Calu3 (cell line): Measurements from ENCODE around the gene UPF2. TPM values are rescaled to one million over a fixed set of nuclear protein-coding genes. Genes with fewer than 3 reads are reported as not detected.

Experiments
- BruUV-seq: library from RNA; stranded (reverse); fragments of 400-500 nt; replicated peaks from 2 replicates; lab custom pipeline; 2021; lab: Mats Ljungman, UMichigan
- CTCF ChIA-PET: fragments of 300-600 bp; sonication (Branson Sonifier 250); formaldehyde crosslinking; loops from one replicate; lab custom pipeline; 2022; ENCODE audit warnings: antibody characterized with exemption; lab: Charles Lee
- DNase-seq: peaks from one replicate; pipeline ENCODE4 v3.0.0; 2022
- H3K27ac Mint-ChIP-seq: one replicate; pipeline ENCODE4 v1.8.0; 2022; ENCODE audit warnings: mixed read lengths; ENCODE audit not compliant: unreplicated experiment
- H3K27me3 Mint-ChIP-seq: one replicate; pipeline ENCODE4 v1.8.0; 2022; ENCODE audit warnings: mixed read lengths; ENCODE audit not compliant: unreplicated experiment
- H3K36me3 Mint-ChIP-seq: one replicate; pipeline ENCODE4 v1.8.0; 2022; ENCODE audit warnings: mild to moderate bottlenecking, moderate library complexity, mixed read lengths; ENCODE audit not compliant: insufficient read depth, unreplicated experiment
- H3K4me1 Mint-ChIP-seq: one replicate; pipeline ENCODE4 v1.8.0; 2022; ENCODE audit warnings: mild to moderate bottlenecking, low read depth, mixed read lengths; ENCODE audit not compliant: unreplicated experiment
- H3K4me3 Mint-ChIP-seq: one replicate; pipeline ENCODE4 v1.8.0; 2022; ENCODE audit warnings: mild to moderate bottlenecking, low read depth, moderate library complexity, mixed read lengths; ENCODE audit not compliant: unreplicated experiment
- H3K9me3 Mint-ChIP-seq: one replicate; pipeline ENCODE4 v1.8.0; 2022; ENCODE audit warnings: low read depth, mixed read lengths; ENCODE audit not compliant: unreplicated experiment
- CTCF ChIP-seq: fragments of 200-600 bp; IDR thresholded peaks from one replicate; pipeline ENCODE4 v1.8.0; 2022; ENCODE audit warnings: antibody characterized with exemption; ENCODE audit not compliant: unreplicated experiment
- intact Hi-C: fragments of 100-400 bp; cut with micrococcal nuclease; formaldehyde crosslinking; loops from one replicate; pipeline ENCODE4 v1.10.0; 2022; ENCODE audit not compliant: unreplicated experiment
- total RNA-seq: library from RNA; stranded (reverse); gene quantifications from 2 replicates; pipeline ENCODE4 v1.2.3, GENCODE V29; 2022

UPF2 gene
- total RNA-seq, 1 experiment from 2014 or later = 33.7 TPM

GRCh38 chr10:11885437-11886137 lies 157.0 kb downstream of the UPF2 start:
- BruUV-seq = no TSS peak
- DNase-seq = no peak
- Mint-ChIP-seq H3K9me3 (no peaks in the 10 kb centered on the region), H3K4me1 (peaks cover 19% of the 10 kb centered on the region), H3K4me3 (no peak overlapping the region), H3K36me3 (peaks cover 4% of the 10 kb centered on the region), H3K27ac (no peak overlapping the region), H3K27me3 (no peaks in the 10 kb centered on the region)
- CTCF ChIA-PET = interaction anchor here (0.6 to 2.5 kb wide), 5 partner anchors 10 to 156 kb away, joined by 3 to 7 read pairs (median 5); partner anchors contain the start of gene UPF2
- no peak for TF ChIP-seq CTCF
- intact Hi-C loops = no loop called here

- BruUV-seq = no TSS peak
- Mint-ChIP-seq H3K36me3 (peaks cover 6% of the 10 kb centered on the region), H3K27me3 (no peaks in the 10 kb centered on the region), H3K4me3 (no peak overlapping the region), H3K9me3 (no peaks in the 10 kb centered on the region), H3K4me1 (peaks cover 19% of the 10 kb centered on the region), H3K27ac (no peak overlapping the region)
- intact Hi-C loops = no loop called here
- no peak for DNase-seq
- CTCF ChIA-PET = interaction anchor here (0.6 to 2.5 kb wide), 4 partner anchors 9 to 157 kb away, joined by 3 to 7 read pairs (median 4); partner anchors contain the start of gene UPF2
- TF ChIP-seq CTCF = no peak
These were observed 157.7 kb downstream of the UPF2 start for GRCh38 chr10:11884706-11885423.

GRCh38 chr10:11882646-11883375 lies 159.8 kb downstream of the UPF2 start:
- peaks cover 27% of the 10 kb centered on the region for H3K4me1 Mint-ChIP-seq
- no TSS peak for BruUV-seq
- intact Hi-C loops = no loop called here

More at GRCh38 chr10:11882646-11883375, 159.8 kb downstream of the UPF2 start:
- DNase-seq = no peak
- Mint-ChIP-seq H3K27me3 (no peaks in the 10 kb centered on the region), H3K4me3 (no peak overlapping the region), H3K36me3 (peaks cover 11% of the 10 kb centered on the region), H3K27ac (peak overlapping the region; percentile 95), H3K9me3 (no peaks in the 10 kb centered on the region)
- TF ChIP-seq CTCF = no peak
- CTCF ChIA-PET = interaction anchor here (0.5 to 1.4 kb wide), 5 partner anchors 9 to 155 kb away, joined by 3 to 5 read pairs (median 3); no protein-coding TSS in a partner anchor
